SK-N-MC (cell line): Measurements from ENCODE around the gene RIMBP2.

ENCODE experiments used
- EZH2 ChIP-seq: fragments of 200-600 bp; sonication (generic); IDR thresholded peaks from one replicate; pipeline ENCODE4 v1.6.1; 2017; ENCODE audit warnings: antibody characterized with exemption
- FOXP2 ChIP-seq: optimal IDR thresholded peaks from 2 replicates; pipeline ENCODE3; 2011; ENCODE audit warnings: mild to moderate bottlenecking, moderate library complexity; ENCODE audit not compliant: insufficient read depth; ENCODE audit errors: extremely low read length, control extremely low read depth
- POLR2AphosphoS5 ChIP-seq: IDR thresholded peaks from 2 replicates; pipeline ENCODE4 v1.6.1; 2012; ENCODE audit warnings: mild to moderate bottlenecking, low read depth, low read length, borderline replicate concordance

DNA sequence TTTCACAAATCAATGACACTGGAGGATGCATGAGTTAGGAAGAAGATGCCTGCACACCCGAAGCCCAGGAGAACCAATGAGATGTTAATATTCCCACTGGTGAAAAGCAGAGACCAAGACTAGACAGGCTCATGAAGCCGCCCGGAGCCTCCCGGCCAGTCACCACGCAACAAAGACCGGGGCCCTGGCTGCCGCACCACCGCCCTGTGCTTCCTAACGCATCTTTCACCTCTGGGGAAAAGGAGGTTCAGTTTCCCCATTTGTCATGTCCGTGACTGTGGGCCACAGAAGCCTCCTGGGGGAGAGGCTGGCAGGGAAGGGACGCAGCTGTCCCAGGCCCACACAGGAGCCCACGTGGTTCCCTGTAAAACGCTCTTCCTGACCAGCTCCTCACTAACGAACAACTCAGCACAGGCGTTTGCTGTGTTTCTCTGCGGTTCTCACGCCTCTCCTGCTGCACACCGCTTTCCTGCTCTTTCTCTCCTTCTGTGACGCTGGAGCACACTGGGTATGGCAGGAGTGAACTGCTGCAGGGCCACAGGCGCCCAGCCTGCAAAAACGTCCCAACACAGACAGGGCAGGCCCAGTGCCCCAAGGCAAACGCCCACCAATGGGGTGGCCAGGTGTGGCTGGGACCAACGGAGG is 10.8 kb downstream of the RIMBP2 start:
- TF ChIP-seq EZH2: no peak
- TF ChIP-seq POLR2AphosphoS5: no peak
- TF ChIP-seq FOXP2: no peak
